ENCODE measurements around the gene ST3GAL4.
A peak's percentile ranks its signal among the peaks of the same experiment; 100 is the strongest.
"Not testable (repeated sequence)": the region's sequence is repeated elsewhere in the genome, so short reads cannot be mapped to it uniquely, and the experiment has no call there.

The ST3GAL4 gene

GRCh38 chr11:126355324-126355925 is at the start of gene ST3GAL4:
ST3GAL4 (plus strand) TSS chr11:126355686; CDS start chr11:126406156, 50,470 bp downstream.
- Mint-ChIP-seq H3K4me3 (peak within 1 kb of the TSS; percentile 96), H3K4me1 (ENCODE audit: low read depth) (peaks cover 28% of the 10 kb centered on the region), H3K27ac (peak within 1 kb of the TSS; percentile 92), H3K27me3 (ENCODE audit: low read depth) (no peaks in the 10 kb centered on the region), H3K36me3 (ENCODE audit: low read depth) (peaks cover 14% of the 10 kb centered on the region), H3K9me3 (no peaks in the 10 kb centered on the region)

- Mint-ChIP-seq H3K27me3 (ENCODE audit: low read depth) (no peaks in the 10 kb centered on the region), H3K9me3 (no peaks in the 10 kb centered on the region), H3K27ac (peak overlapping the region; percentile 86), H3K36me3 (ENCODE audit: low read depth) (peaks cover 24% of the 10 kb centered on the region), H3K4me1 (ENCODE audit: low read depth) (peaks cover 36% of the 10 kb centered on the region), H3K4me3 (peak overlapping the region; percentile 80)
Measured at GRCh38 chr11:126305699-126306098, 49.8 kb upstream of the ST3GAL4 start.

GRCh38 chr11:126307706-126308105 is 47.8 kb upstream of the ST3GAL4 start:
- H3K9me3 Mint-ChIP-seq = no peaks in the 10 kb centered on the region
- peaks cover 28% of the 10 kb centered on the region for H3K36me3 Mint-ChIP-seq (ENCODE audit: low read depth)
- no peak overlapping the region for H3K4me3 Mint-ChIP-seq
- H3K27me3 Mint-ChIP-seq (ENCODE audit: low read depth) = no peaks in the 10 kb centered on the region
- peaks cover 38% of the 10 kb centered on the region for H3K4me1 Mint-ChIP-seq (ENCODE audit: low read depth)
- no peak overlapping the region for H3K27ac Mint-ChIP-seq

GRCh38 chr11:126308271-126308671 is 47.2 kb upstream of the ST3GAL4 start:
- Mint-ChIP-seq H3K27me3 (ENCODE audit: low read depth) (no peaks in the 10 kb centered on the region), H3K27ac (no peak overlapping the region), H3K4me1 (ENCODE audit: low read depth) (peaks cover 34% of the 10 kb centered on the region), H3K9me3 (no peaks in the 10 kb centered on the region), H3K36me3 (ENCODE audit: low read depth) (peaks cover 31% of the 10 kb centered on the region), H3K4me3 (no peak overlapping the region)

GRCh38 chr11:126308771-126309170 is 46.7 kb upstream of the ST3GAL4 start:
- H3K27ac Mint-ChIP-seq; H3K4me3 Mint-ChIP-seq; H3K27me3 Mint-ChIP-seq (ENCODE audit: low read depth); H3K9me3 Mint-ChIP-seq: not testable (repeated sequence)
- Mint-ChIP-seq H3K4me1 (ENCODE audit: low read depth) (peaks cover 34% of the 10 kb centered on the region), H3K36me3 (ENCODE audit: low read depth) (peaks cover 31% of the 10 kb centered on the region)

- no peak overlapping the region for H3K27ac Mint-ChIP-seq
- H3K4me1 Mint-ChIP-seq (ENCODE audit: low read depth) = peaks cover 25% of the 10 kb centered on the region
- peaks cover 32% of the 10 kb centered on the region for H3K36me3 Mint-ChIP-seq (ENCODE audit: low read depth)
Measured at GRCh38 chr11:126310200-126310991, 45.1 kb upstream of the ST3GAL4 start.

GRCh38 chr11:126310992-126311310 is 44.5 kb upstream of the ST3GAL4 start:
- Mint-ChIP-seq H3K4me1 (ENCODE audit: low read depth) (peaks cover 21% of the 10 kb centered on the region), H3K36me3 (ENCODE audit: low read depth) (peaks cover 30% of the 10 kb centered on the region), H3K9me3 (no peaks in the 10 kb centered on the region), H3K27ac (no peak overlapping the region), H3K4me3 (no peak overlapping the region), H3K27me3 (ENCODE audit: low read depth) (no peaks in the 10 kb centered on the region)

More at GRCh38 chr11:126310200-126310991, 45.1 kb upstream of the ST3GAL4 start:
- Mint-ChIP-seq H3K4me3 (no peak overlapping the region), H3K27me3 (ENCODE audit: low read depth) (no peaks in the 10 kb centered on the region), H3K9me3 (no peaks in the 10 kb centered on the region)

- Mint-ChIP-seq H3K4me3 (no peak overlapping the region), H3K36me3 (ENCODE audit: low read depth) (peaks cover 35% of the 10 kb centered on the region), H3K4me1 (ENCODE audit: low read depth) (peaks cover 23% of the 10 kb centered on the region), H3K27me3 (ENCODE audit: low read depth) (no peaks in the 10 kb centered on the region), H3K9me3 (no peaks in the 10 kb centered on the region), H3K27ac (no peak overlapping the region)
Measured at GRCh38 chr11:126311401-126312291, 43.8 kb upstream of the ST3GAL4 start.

- Mint-ChIP-seq H3K36me3 (ENCODE audit: low read depth) (peaks cover 37% of the 10 kb centered on the region), H3K27me3 (ENCODE audit: low read depth) (no peaks in the 10 kb centered on the region), H3K4me1 (ENCODE audit: low read depth) (peaks cover 25% of the 10 kb centered on the region), H3K27ac (no peak overlapping the region), H3K4me3 (no peak overlapping the region), H3K9me3 (no peaks in the 10 kb centered on the region)
Measured at GRCh38 chr11:126312961-126313360, 42.5 kb upstream of the ST3GAL4 start.

GRCh38 chr11:126313826-126314225 is 41.7 kb upstream of the ST3GAL4 start:
- no peaks in the 10 kb centered on the region for H3K9me3 Mint-ChIP-seq
- H3K27me3 Mint-ChIP-seq (ENCODE audit: low read depth) = no peaks in the 10 kb centered on the region
- peaks cover 34% of the 10 kb centered on the region for H3K36me3 Mint-ChIP-seq (ENCODE audit: low read depth)
- H3K4me1 Mint-ChIP-seq (ENCODE audit: low read depth) = peaks cover 34% of the 10 kb centered on the region
- H3K4me3 Mint-ChIP-seq = no peak overlapping the region
- H3K27ac Mint-ChIP-seq = no peak overlapping the region

- H3K27me3 Mint-ChIP-seq (ENCODE audit: low read depth) = no peaks in the 10 kb centered on the region
- no peaks in the 10 kb centered on the region for H3K9me3 Mint-ChIP-seq
- peaks cover 39% of the 10 kb centered on the region for H3K4me1 Mint-ChIP-seq (ENCODE audit: low read depth)
- H3K36me3 Mint-ChIP-seq (ENCODE audit: low read depth) = peaks cover 32% of the 10 kb centered on the region
- peak overlapping the region; percentile 30 for H3K4me3 Mint-ChIP-seq
- H3K27ac Mint-ChIP-seq = peak overlapping the region; percentile 73
Measured at GRCh38 chr11:126317432-126317755, 38.1 kb upstream of the ST3GAL4 start.

GRCh38 chr11:126317756-126318573 is 37.5 kb upstream of the ST3GAL4 start:
- H3K4me3 Mint-ChIP-seq = peak overlapping the region; percentile 30
- H3K27me3 Mint-ChIP-seq (ENCODE audit: low read depth) = no peaks in the 10 kb centered on the region
- no peaks in the 10 kb centered on the region for H3K9me3 Mint-ChIP-seq
- peaks cover 30% of the 10 kb centered on the region for H3K36me3 Mint-ChIP-seq (ENCODE audit: low read depth)
- peaks cover 39% of the 10 kb centered on the region for H3K4me1 Mint-ChIP-seq (ENCODE audit: low read depth)
- peak overlapping the region; percentile 73 for H3K27ac Mint-ChIP-seq

- H3K36me3 Mint-ChIP-seq (ENCODE audit: low read depth) = peaks cover 30% of the 10 kb centered on the region
- peak overlapping the region; percentile 30 for H3K4me3 Mint-ChIP-seq
- H3K27me3 Mint-ChIP-seq (ENCODE audit: low read depth) = no peaks in the 10 kb centered on the region
- peak overlapping the region; percentile 73 for H3K27ac Mint-ChIP-seq
- H3K9me3 Mint-ChIP-seq = no peaks in the 10 kb centered on the region
- H3K4me1 Mint-ChIP-seq (ENCODE audit: low read depth) = peaks cover 37% of the 10 kb centered on the region
Measured at GRCh38 chr11:126318574-126319373, 36.7 kb upstream of the ST3GAL4 start.

All from T-helper 1 cell treated with Interleukin-12 subunit alpha and Interleukin-12 subunit beta and Interleukin-4 antibody, amounts not matched to agents 30 μg/mL and 1 μg/mL, for 36 hours (primary cell).